ENCODE results near the gene OBSCN. TPM values are rescaled to one million over a fixed set of nuclear protein-coding genes. Genes with fewer than 3 reads are reported as not detected.
A peak's percentile ranks its signal among the peaks of the same experiment; 100 is the strongest.

Gene OBSCN
- total and polyA plus RNA-seq, 12 donors, result 0.90 to 18.0 (median 5.9) TPM

- TF ChIP-seq POLR2A (IDR thresholded peaks at IDR 0.05), result no peak
- TF ChIP-seq CTCF (IDR thresholded peaks at IDR 0.05), result no peak
- intact Hi-C loops (cut with DNase I), result no loop called here
- Histone ChIP-seq H3K4me3 (no peak overlapping the region), H3K36me3 (replicated peaks in 1 of 2) (no peaks in the 10 kb centered on the region), H3K9me3 (replicated peaks in 1 of 3) (no peaks in the 10 kb centered on the region), H3K4me1 (replicated peaks in 1 of 2) (no peaks in the 10 kb centered on the region), H3K27ac (no peak overlapping the region), H3K27me3 (no peaks in the 10 kb centered on the region)
- DNase-seq, result no peak
- WGBS, 4 donors, result 72 to 88% (median 78%) methylated on average over 2 of the region's 2 CpGs
These were observed 27.1 kb downstream of the OBSCN start for GRCh38 chr1:228234921-228235320.

- Histone ChIP-seq H3K9me3 (replicated peaks in 1 of 3) (no peaks in the 10 kb centered on the region), H3K27ac (no peak overlapping the region), H3K36me3 (replicated peaks in 1 of 2) (no peaks in the 10 kb centered on the region), H3K4me3 (no peak overlapping the region), H3K4me1 (replicated peaks in 1 of 2) (no peaks in the 10 kb centered on the region), H3K27me3 (no peaks in the 10 kb centered on the region)
- TF ChIP-seq POLR2A (IDR thresholded peaks at IDR 0.05) (no peak), CTCF (IDR thresholded peaks at IDR 0.05) (peak in 5 of 6 experiments; percentile 39 to 56 (median 48))
- peak; percentile 38 to 78 (median 59) for DNase-seq
- intact Hi-C loops (cut with DNase I), result no loop called here
- 36 to 41% (median 41%) methylated on average over 4 to 5 of the region's 5 CpGs for WGBS, 4 donors
These were observed 28.9 kb downstream of the OBSCN start for GRCh38 chr1:228236744-228237143.

- intact Hi-C loops (cut with DNase I), result no loop called here
- no peaks in the 10 kb centered on the region for H3K27me3 ChIP-seq
- no peaks in the 10 kb centered on the region for H3K9me3 ChIP-seq (replicated peaks in 1 of 3)
- no peaks in the 10 kb centered on the region for H3K36me3 ChIP-seq (replicated peaks in 1 of 2)
- no peak for TF ChIP-seq CTCF (IDR thresholded peaks at IDR 0.05)
- no peak for TF ChIP-seq POLR2A (IDR thresholded peaks at IDR 0.05)
- DNase-seq, result peak in 1 of 7 donors; percentile 34
- H3K4me3 ChIP-seq, result no peak overlapping the region
- H3K27ac ChIP-seq, result no peak overlapping the region
- no peaks in the 10 kb centered on the region for H3K4me1 ChIP-seq (replicated peaks in 1 of 2)
- 85 to 93% (median 89%) methylated on average over 6 to 7 of the region's 7 CpGs for WGBS, 4 donors
These were observed 30.2 kb downstream of the OBSCN start for GRCh38 chr1:228238007-228238406.

- Histone ChIP-seq H3K4me1 (replicated peaks in 1 of 2) (no peaks in the 10 kb centered on the region), H3K9me3 (replicated peaks in 1 of 3) (no peaks in the 10 kb centered on the region), H3K36me3 (replicated peaks in 1 of 2) (no peaks in the 10 kb centered on the region), H3K4me3 (no peak overlapping the region), H3K27me3 (no peaks in the 10 kb centered on the region), H3K27ac (no peak overlapping the region)
- intact Hi-C loops (cut with DNase I), result no loop called here
- WGBS, 4 donors, result 52 to 95% (median 58%) methylated on average over 3 of the region's 3 CpGs
- DNase-seq, result no peak
- TF ChIP-seq POLR2A (IDR thresholded peaks at IDR 0.05), result no peak
- no peak for TF ChIP-seq CTCF (IDR thresholded peaks at IDR 0.05)
These were observed 30.6 kb downstream of the OBSCN start for GRCh38 chr1:228238461-228238860.

All from adrenal gland (tissue), 12 donors.